ENCODE measurements around the gene SNAP47.
A peak's percentile ranks its signal among the peaks of the same experiment; 100 is the strongest.
"Not testable (repeated sequence)": the region's sequence is repeated elsewhere in the genome, so short reads cannot be mapped to it uniquely, and the experiment has no call there.

The SNAP47 gene, protein sequence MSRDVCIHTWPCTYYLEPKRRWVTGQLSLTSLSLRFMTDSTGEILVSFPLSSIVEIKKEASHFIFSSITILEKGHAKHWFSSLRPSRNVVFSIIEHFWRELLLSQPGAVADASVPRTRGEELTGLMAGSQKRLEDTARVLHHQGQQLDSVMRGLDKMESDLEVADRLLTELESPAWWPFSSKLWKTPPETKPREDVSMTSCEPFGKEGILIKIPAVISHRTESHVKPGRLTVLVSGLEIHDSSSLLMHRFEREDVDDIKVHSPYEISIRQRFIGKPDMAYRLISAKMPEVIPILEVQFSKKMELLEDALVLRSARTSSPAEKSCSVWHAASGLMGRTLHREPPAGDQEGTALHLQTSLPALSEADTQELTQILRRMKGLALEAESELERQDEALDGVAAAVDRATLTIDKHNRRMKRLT

DNA sequence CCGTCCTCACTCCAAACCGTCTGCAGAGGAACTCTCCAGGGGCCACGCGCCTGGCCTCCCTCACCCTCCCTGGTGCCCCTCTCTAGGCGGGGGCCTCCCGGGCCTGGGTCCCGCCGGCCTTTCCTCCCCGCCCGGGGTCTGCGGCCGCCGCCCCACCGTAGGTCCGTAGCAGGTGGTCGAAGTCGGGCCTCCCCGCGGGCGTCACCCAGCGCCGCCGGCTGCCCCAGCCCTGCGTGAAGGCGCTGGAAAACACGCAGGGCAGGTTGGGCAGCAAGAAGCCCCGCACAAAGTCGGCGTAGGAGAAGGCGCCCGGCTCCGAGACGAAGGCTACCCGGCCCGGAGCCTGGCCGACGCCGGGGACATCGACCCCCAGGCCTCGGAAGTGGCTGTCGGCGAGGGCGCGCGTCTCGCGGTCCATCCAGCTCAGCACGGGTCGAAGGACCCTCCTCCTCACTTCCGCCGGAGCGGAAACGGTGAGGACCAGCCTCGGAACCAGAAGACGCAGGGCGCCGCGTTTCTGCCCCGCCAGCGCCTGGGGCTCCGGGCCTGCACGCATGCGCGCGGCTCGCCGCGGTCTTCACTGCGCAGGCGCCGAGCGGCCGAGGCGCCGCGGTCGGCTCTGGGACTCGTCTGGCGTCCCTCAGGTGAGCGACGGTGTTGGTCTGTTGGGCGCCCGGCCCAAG lies at the start of gene SNAP47, which contains the start of gene JMJD4:
Gene SNAP47, plus strand, starts transcription at position 580 of the 683 bp plus-strand sequence. CDS start 12,302 bp downstream, outside the sequence.
Gene JMJD4, minus strand, starts transcription at position 447 of the 683 bp plus-strand sequence. Its CDS starts 29 bp downstream, at position 418.
- DNase-seq: peak; percentile 94

DNA sequence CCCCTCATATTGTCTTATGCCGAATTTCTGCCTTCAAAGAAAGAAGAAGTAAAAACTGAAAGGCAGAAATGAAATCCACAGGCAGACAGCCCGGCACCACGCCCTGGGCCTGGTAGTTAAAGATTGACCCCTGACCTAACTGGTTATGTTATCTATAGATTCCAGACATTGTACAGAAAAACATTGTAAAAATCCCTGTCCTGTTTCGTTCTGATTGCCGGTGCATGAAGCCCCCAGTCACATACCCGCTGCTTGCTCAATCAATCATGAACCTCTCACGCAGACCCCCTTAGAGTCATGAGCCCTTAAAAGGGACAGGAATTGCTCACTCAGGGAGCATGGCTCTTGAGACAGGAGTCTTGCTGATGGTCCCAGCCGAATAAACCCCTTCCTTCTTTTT lies 49.4 kb upstream of the SNAP47 start:
- no peak for DNase-seq

DNA sequence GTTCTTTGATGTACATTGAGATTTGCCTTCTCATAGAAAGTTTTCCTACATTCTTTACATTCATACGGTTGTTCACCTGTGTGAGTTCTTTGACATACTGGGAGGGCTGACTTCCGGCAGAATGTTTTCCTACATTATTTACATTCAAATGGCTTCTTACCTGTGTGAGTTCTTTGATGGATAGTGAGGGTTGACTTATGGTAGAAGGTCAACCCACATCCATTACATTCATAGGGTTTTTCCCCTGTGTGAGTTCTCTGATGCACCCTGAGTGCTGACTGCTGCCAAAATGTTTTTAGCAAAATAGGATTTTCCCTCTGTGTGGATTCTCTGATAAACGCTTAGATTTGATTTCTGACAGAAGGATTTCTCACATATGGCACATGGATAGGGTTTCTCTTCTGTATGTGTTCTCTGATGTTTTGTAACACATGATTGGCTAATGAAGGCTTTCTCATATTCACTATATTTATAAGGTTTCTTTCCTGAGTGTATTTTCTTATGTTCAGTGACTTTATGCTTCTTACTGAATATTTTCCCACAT lies 37.8 kb upstream of the SNAP47 start:
- no peak for DNase-seq

DNA sequence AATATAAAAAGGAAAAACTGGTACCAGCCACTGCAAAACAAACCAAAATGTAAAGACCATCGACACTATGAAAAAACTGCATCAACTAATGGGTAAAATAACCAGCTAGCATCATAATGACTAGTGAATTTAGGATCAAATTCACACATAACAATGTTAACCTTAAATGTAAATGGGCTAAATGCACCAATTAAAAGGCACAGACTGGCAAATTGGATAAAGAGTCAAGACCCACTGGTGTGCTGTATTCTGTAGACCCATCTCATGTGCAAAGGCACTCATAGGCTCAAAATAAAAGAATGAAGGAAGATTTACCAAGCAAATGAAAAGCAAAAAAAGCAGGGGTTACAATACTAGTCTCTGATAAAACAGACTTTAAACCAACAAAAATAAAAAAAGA lies 33.6 kb upstream of the SNAP47 start:
- not testable (repeated sequence) for DNase-seq

DNA sequence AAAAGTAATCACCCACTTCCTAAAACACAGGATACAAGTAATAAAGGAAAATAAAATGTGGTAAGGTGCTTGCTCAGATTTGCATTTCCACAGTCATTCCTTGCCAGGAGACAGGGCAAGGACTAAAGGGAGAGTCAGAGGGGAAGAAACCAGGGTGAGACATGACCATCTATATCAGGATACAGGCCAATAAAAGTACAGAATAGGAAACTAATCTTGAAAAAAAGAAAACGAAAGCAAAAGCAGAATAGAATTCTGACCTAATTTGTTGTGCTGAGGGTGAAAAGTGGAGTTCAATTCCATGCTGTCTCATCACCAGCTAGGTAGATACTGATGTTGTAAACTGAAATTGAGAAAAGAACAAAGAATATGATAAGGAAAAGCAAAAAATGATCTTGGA lies 27.4 kb upstream of the SNAP47 start:
- no peak for DNase-seq

DNA sequence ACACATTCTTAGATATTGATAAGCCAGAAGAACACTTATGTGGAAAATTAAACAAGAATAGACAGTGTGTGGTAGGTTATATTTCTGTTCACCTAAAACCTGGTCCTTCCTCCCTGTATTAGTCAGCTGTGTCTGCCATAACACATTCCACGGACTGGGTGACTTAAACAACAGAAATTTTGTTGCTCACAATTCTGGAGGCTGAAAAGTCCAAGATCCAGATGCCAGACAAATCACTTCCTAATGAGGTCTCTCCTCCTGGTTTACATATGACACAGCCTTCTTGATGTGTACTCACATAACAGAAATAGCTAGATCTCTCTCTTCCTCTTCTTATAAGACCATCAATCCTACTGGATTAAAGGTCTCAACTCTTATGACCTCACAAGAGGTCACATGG lies 25.8 kb upstream of the SNAP47 start:
- no peak for DNase-seq

DNA sequence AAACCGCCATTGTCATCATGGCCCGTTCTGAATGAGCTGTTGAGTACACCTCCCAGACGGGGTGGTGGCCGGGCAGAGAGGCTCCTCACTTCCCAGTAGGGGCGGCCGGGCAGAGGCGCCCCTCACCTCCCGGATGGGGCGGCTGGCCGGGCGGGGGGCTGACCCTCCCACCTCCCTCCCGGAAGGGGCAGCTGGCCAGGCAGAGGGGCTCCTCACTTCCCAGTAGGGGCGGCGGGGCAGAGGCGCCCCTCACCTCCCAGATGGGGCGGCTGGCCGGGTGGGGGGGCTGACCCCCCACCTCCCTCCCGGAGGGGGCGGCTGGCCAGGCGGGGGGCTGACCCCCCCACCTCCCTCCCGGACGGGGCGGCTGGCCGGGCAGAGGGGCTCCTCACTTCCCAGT lies 24.8 kb upstream of the SNAP47 start:
- not testable (repeated sequence) for DNase-seq

DNA sequence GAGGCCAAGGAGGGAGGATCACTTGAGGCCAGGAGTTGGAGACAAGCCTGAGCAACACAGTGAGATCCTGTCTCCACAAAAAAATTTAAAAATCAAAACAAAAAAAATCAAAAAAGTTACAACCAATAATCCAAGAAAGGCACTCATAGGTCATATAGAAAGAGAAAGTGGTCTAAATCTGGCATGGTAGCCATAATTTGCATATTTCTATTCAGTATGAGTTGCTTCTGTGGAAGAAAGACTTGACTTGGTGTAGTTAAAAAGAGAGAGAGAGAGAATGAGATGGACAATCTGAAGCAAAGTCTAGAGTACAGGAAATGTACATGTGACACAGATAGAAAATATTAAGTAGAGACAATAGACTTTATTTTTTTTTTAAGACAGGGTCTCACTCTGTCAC lies 22.6 kb upstream of the SNAP47 start:
- DNase-seq: no peak

DNA sequence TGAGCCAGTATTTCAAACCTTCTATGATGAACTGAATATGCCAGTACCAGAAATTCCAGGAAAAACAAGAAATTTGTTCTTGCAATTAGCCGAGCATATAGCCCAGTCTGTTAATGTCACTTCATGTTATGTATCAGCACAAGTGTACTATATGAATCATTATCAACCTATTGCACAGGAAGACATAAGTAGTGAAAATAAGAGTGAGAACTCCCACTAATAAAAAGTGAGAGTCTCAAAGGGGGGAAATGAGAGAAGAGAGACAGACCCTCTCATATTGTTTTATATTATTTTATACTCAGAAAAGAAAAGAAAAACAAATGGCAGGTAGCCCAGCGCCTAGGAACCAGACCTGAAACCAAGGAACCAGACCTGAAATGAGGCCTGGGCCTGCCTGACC lies 16.3 kb upstream of the SNAP47 start:
- DNase-seq: no peak

DNA sequence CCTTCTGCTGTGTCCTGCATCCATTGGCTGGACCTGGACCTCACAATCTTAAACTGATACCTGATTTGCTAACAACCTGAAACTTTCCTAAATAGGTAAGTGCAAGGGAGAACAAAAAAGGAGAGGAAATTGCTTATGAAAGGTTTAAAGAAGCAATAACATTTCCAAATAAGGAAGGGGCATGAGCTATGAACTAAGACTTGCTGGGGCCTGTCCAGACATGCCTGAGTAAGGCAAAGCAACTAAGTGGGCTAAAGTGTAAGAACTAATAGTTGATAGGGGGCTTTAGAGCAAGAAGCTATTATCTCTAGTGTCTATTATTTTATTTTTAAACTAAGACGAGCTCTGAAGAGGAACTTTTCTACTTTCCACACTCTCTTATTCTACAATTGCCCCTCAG lies 11.8 kb upstream of the SNAP47 start:
- no peak for DNase-seq

DNA sequence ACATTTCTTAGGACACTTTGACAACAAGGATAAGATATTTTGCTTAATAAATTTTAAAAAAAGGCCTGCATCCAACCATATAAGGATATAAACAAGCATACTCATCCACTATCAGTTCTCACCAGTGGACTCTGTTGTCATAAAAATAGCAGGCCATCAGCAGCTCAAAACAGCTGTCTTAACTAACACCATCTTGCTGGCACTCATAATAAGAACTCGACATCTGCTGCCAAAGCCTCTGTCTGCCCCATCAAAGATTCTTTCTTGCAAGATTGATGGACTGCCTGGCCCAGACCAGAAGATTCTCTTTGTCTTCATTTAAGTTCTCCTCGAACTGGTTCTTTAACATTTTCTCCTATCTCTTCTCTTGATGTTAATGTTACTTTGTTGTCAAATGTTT lies 10.2 kb upstream of the SNAP47 start:
- DNase-seq: no peak

DNA sequence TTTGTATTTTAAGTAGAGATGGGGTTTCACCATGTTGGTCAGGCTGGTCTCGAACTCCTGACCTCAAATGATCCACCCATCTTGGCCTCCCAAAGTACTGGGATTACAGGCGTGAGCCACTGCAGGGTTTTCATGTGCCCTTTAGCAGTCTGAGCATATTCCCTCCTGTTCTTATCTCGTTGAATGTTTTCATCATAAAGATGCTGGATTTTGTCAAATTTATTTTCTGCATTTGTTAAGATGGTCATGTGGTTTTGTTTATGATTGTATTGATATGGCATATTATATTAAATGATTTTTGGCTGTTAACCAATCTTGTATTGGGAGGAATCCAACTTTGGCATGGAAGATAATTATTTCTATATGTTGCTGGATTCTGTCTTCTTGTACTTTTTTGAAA lies 8.9 kb upstream of the SNAP47 start:
- no peak for DNase-seq

DNA sequence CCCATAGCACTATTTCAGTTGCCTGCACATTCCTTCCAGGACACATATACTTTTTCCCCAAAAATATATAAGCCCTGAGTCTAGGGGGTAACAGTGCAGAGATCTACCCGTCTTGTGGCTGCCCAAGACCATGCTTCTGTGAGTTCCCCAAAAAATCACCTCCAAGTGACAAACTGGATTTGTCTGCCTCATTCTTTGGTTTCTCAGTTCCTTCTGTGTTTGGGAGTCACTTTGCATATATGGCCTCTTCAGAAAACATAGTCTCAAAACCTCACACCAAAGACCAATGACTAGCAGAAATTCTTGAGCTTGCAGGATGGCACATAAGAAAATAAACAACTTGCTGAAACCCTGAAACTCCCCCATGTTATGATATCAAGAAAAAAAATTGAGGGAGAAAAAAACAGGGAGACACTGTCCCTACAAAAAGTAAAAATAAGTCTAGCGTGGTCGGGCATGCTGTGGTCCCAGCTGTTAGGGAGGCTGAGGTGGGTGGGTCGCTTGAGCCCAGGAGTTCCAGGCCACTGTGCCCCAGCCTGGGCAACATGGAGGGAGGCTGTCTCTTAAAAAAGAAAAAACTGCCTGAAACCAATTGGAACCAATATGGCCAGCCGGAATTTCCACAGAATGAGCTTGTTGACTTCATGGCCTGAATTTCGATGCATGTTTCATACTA lies 8.2 kb upstream of the SNAP47 start:
- DNase-seq: no peak

DNA sequence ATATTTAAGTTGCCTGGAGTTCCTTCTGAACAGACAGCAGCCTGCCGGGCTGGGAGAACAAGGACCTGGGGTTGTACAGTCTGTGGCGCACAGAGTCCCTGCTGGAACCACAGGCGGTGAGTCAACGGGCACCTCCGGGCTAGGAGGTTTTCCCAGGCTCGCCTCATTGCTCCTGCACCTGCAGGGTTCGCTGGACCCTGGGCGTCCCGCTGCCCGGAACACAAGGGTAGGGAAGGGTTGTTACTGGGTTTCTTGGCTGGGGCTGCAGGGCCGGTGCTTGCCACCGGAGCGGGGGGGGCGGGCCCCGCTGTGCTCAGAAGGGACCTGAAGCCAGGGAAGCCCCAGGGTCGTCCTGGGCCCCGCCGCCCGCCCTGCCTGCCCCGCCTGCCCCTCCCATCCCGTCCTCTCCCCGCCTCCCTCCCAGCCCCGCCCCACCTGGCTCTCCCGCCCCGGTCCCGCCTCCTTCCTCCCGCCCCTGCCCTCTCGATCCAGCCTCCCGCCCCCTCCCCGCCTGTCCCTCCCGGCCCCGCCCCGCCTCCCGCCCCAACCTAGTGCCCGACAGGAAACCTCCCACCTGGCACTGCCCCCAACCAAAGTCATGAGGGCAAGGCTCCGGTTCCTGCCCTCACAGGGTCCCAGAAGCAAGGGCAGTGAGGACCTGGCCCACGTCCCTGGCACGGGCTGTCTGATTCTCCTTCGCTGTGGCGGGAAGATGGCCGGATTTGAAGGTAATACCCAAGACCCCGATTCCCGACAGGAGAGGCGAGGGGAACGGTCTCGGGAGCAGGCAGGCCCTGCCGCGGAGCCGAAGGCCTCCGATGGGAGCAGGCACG lies 7.0 kb upstream of the SNAP47 start:
- peak; percentile 83 for DNase-seq

DNA sequence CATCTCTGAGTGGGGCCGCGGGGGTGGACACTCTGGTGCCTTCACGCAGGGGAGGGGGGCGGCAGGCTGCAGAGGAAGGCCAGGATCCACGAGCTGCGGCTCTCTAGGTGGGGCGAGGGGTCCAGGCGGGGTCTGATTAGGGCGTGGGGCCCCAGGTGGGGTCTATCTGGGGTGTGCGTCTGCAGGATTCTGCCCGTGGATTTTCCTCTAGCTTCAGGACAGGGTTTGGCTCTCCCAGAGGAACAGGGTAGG lies 6.4 kb upstream of the SNAP47 start:
- DNase-seq: no peak

DNA sequence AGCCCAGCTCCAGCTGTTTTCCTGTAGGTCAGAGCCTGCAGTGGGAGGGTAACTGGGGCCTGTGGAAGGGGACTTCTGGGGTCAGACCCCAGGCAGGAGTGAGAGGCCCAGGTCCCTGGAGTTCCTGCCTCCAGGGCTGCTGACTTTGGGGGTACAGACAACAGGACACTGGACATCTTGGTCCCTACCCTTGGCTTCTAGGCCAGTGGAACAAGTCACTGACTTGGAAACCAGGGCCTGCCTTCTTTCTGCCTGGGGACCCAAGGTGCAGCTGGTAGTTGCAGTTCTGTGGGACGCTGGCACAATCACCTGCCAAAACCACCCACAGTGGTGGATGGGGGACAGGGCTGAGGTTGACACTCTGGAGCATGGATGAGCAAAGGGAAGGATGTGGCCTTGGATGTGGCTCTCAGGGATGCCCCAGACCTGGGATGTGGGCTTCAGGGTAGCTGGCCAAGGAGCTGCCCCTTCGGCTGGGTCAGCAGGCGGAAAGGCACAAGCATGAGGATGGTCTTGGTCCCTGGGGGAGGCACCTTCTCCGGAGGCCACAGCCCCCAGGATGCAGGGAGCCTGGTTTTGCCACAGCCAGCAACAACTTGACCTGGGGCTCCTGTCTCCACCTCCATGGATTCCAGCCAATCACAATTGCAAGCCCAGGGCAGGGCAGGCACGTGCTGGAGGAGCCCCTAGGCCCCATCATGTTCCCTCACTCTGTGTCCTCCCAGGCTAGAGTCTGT lies 5.9 kb upstream of the SNAP47 start:
- peak; percentile 19 for DNase-seq

DNA sequence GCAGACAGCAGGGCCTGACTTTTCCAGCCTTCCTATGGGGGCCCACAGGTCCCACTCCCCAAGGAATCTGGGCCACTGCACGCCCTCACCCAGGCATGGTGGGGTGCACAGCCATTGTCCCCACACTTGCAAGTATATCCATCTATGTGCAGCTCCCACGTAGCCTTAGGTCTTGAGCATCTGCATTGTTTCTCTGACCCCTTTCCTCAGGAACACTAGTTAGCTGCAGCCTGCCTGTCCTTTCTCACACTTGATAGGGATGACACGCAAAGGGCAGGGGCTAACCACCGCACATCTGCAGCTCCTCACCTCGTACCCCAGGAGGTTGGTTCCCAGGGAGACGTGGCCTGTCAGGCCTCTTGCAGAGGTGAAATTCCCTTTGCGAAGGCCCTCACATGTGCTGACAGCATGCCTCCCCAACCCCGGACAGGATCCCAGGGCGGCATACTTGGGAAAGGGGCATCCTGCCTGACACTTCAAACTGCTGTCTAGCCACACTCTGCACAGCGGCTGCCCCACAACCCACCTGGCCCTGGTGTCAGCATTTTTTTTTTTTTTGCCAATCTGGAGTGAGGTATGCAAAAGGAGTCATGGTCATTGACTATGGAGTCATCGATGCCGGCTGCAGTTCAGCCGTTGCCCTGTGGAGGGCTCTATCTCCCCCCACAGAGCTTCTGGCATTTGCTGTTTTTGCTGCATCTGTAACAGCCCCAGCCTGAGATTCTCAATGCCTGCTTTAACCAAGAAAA lies 5.2 kb upstream of the SNAP47 start:
- DNase-seq: peak; percentile 57

DNA sequence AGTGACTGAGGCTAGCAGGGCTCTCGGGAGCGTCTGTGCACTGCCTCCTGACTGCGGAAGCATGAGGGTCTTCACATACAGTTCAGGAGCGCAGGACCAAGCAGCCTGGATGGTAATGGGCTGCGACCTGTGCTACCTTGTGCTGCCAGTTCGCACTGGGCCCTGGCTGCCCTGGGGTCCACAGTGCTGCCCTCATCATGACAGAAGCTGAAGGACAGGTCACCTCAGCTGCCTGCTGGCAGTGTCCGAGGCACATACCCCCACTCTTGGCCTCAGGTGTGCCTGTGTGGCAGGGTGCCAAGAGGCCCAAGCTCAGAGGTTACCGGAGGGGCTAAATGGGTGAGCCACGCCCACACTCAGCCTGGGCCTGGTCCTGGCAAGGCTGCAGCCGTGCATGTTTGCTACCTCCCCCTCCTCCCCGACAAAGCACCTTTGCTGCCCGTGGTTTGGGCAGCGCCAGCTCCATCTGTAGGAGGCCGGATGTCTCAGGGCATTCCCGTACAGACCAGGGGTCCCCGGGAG lies 4.5 kb upstream of the SNAP47 start:
- no peak for DNase-seq

DNA sequence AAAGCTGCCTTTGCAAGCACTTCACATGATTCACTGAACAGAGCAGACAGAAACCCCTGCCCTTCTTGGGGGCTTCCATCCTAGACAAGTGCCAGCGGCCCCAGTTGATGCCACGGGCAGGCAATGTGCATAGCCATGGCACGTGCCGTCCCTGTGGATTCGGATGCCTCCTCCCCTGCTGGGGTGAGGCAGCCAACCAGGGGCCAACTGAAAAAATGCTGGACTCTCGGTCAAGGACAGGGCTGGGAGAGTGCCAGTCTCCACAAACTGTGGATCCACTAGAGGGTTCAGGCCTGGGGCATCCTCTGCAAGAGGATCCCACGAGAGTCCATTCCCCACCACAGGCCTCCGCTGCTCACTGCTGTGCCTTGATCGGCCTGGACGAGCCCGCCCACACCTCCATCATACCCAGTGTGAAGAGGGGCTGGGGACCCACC lies 4.0 kb upstream of the SNAP47 start:
- no peak for DNase-seq

DNA sequence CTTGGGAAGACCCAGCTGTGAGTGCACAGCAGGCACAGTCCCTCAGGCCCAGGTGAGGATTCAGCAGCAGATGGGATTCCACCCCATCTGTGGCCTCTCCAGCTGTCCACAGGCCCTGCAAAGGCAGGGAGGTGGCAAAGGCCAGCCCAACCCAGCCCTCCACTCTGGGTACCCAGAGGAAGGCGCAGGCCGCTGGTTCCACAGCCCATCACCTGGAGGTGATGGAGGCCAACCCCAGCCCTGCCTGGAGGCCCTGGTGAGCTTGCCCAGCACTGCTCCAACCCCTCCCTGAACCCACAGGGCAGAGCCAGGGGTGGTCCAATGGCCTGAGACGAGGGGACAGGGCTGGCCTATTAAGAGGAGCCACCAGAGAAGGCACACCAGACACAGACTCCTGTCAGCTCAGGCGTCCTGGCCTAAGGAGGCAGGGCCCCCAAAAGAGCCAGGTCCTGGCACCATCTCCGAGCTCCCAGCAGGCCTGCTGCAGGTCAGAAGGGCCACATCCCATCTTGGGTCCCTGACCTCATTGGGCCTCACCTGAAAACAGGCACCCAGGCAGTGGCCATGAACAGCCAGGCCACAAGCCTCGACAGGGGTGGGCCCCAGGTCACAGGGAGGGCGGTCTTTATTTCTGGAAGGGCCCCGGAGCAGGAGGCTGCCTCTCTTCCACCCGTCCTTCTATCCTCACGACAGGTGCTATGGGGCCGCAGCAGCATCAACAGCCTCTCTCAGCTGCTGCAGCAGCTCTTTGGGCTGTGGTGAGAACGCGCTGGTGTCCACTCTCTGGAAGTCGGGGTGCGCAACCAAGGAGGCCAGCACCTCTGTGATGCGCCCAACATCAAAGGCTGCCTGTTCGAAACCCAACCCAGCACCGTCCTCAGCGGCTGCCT lies 3.3 kb upstream of the SNAP47 start:
- DNase-seq: no peak

Data from stimulated activated CD4-positive, alpha-beta T cell treated with anti-CD3 and anti-CD28 coated beads, Interleukin-15, amount 100 ng/mL, for 24 hours (primary cell).